HCT116 (cell line): Measurements from ENCODE around the gene COG2. TPM values are rescaled to one million over a fixed set of nuclear protein-coding genes. Genes with fewer than 3 reads are reported as not detected.

Source experiments
- ATAC-seq: fragments of 200-7000 bp; cut with Tn5 transposase; 2 replicates; pipeline ENCODE4 v1.9.1; 2020; ENCODE audit warnings: mild to moderate bottlenecking, moderate library complexity
- BruUV-seq: library from RNA; stranded (reverse); fragments of 400-500 nt; replicated peaks from 2 replicates; lab custom pipeline; 2021; lab: Mats Ljungman, UMichigan
- CTCF ChIA-PET: fragments of 300-600 bp; sonication (Branson Sonifier 250); formaldehyde crosslinking; loops from one replicate; lab custom pipeline; 2021; ENCODE audit warnings: antibody characterized with exemption; lab: Charles Lee
- POLR2A ChIA-PET: fragments of 300-600, 350-600 bp; sonication (Branson Sonifier 250); formaldehyde crosslinking; loops from one replicate; lab custom pipeline; 2021; ENCODE audit warnings: antibody characterized with exemption; lab: Charles Lee
- RAD21 ChIA-PET, 2 experiments: fragments of 300-600 bp; sonication (Branson Sonifier 250); formaldehyde crosslinking; loops; one replicate each; lab custom pipeline; 2023; ENCODE audit warnings: low total read pairs in 2 of 2; ENCODE audit not compliant: uncharacterized antibody in 2 of 2, unreplicated experiment in 2 of 2, low non-redundant PET in 1 of 2; lab: Charles Lee
- DNase-seq: peaks from one replicate; pipeline ENCODE4 v3.0.0-alpha.2; 2010; ENCODE audit warnings: low read depth, low spot score
- H2AFZ ChIP-seq: fragments of 200-600 bp; shearing (Covaris generic), sonication (generic); 2 replicates; pipeline ENCODE4 v1.6.1; 2017; ENCODE audit warnings: low read depth, mixed run types, mixed read lengths, antibody characterized with exemption, low read length; ENCODE audit not compliant: poor library complexity, severe bottlenecking
- H3K27ac ChIP-seq: 2 replicates; pipeline ENCODE4 v1.5.1; 2012; ENCODE audit warnings: low read depth, low read length
- H3K27me3 ChIP-seq: fragments of 200-600 bp; sonication (generic); 2 replicates; pipeline ENCODE4 v1.6.1; 2016; ENCODE audit warnings: mixed run types, low read length, mixed read lengths; ENCODE audit not compliant: insufficient read depth
- H3K36me3 ChIP-seq, 2 experiments: fragments of 200-500 bp in 1 of 2; fragments of 200-600 bp in 1 of 2; sonication (Bioruptor generic) in 1 of 2; sonication (generic) in 1 of 2; 2 replicates each; pipeline versions ENCODE4 v1.5.1 to v1.6.1; 2014 to 2016; ENCODE audit warnings: low read length in 2 of 2, inconsistent platforms in 1 of 2, mixed read lengths in 1 of 2, mixed run types in 1 of 2; ENCODE audit not compliant: insufficient read depth in 2 of 2, control insufficient read depth in 1 of 2
- H3K4me1 ChIP-seq, 2 experiments: fragments of 200-600 bp in 1 of 2; sonication (generic) in 1 of 2; 2 replicates each; pipeline versions ENCODE4 v1.5.1 to v1.6.1; 2012 to 2017; ENCODE audit warnings: low read length in 2 of 2, inconsistent platforms in 1 of 2, mild to moderate bottlenecking in 1 of 2, mixed read lengths in 1 of 2, mixed run types in 1 of 2, moderate library complexity in 1 of 2; ENCODE audit not compliant: insufficient read depth in 2 of 2, control insufficient read depth in 1 of 2
- H3K4me2 ChIP-seq: fragments of 200-600 bp; sonication (generic); 2 replicates; pipeline ENCODE4 v1.6.1; 2017; ENCODE audit warnings: mixed run types, low read length, mixed read lengths
- H3K4me3 ChIP-seq, 2 experiments: fragments of 200-600 bp in 1 of 2; sonication (generic) in 1 of 2; replicated peaks in 1 of 2; 2 replicates each; pipeline ENCODE4 v1.5.1; 2011 to 2016; ENCODE audit warnings: low read length in 2 of 2, control low read depth in 1 of 2, low read depth in 1 of 2, mild to moderate bottlenecking in 1 of 2, mixed read lengths in 1 of 2, mixed run types in 1 of 2
- H3K79me2 ChIP-seq: fragments of 200-600 bp; sonication (generic); 2 replicates; pipeline ENCODE4 v1.6.1; 2017; ENCODE audit warnings: mild to moderate bottlenecking, mixed run types, low read length, moderate library complexity, mixed read lengths; ENCODE audit not compliant: insufficient read depth
- H3K9ac ChIP-seq: fragments of 200-600 bp; sonication (generic); 2 replicates; pipeline ENCODE4 v1.6.1; 2016; ENCODE audit warnings: low read length, mixed read lengths
- H3K9me2 ChIP-seq: fragments of 200-600 bp; sonication (generic), shearing (Covaris generic); 2 replicates; pipeline ENCODE4 v1.6.1; 2017; ENCODE audit warnings: mixed run types, mild to moderate bottlenecking, moderate library complexity; ENCODE audit not compliant: insufficient read depth
- H3K9me3 ChIP-seq, 2 experiments: fragments of 200-500 bp in 1 of 2; fragments of 200-600 bp in 1 of 2; sonication (Bioruptor generic) in 1 of 2; sonication (generic) in 1 of 2; 2 replicates each; pipeline ENCODE4 v1.6.1; 2014 to 2017; ENCODE audit warnings: low read length in 2 of 2, mixed read lengths in 2 of 2, inconsistent platforms in 1 of 2, low read depth in 1 of 2, mild to moderate bottlenecking in 1 of 2, mixed run types in 1 of 2, moderate library complexity in 1 of 2; ENCODE audit not compliant: control insufficient read depth in 1 of 2, insufficient read depth in 1 of 2
- H4K20me1 ChIP-seq: fragments of 200-600 bp; sonication (generic), shearing (Covaris generic); 2 replicates; pipeline ENCODE4 v1.6.1; 2017; ENCODE audit warnings: mixed run types, mild to moderate bottlenecking, moderate library complexity; ENCODE audit not compliant: insufficient read depth
- CBX3 ChIP-seq: IDR thresholded peaks from 2 replicates; pipeline ENCODE4 v1.6.1; 2012; ENCODE audit warnings: low read depth
- CTCF ChIP-seq, 3 experiments: fragments of 200-600 bp in 1 of 3; sonication (generic) in 1 of 3; IDR thresholded peaks in 2 of 3; conservative IDR thresholded peaks in 1 of 3; 2 replicates each; pipeline ENCODE4 v1.5.1; 2012 to 2017; ENCODE audit warnings: low read depth in 2 of 3, low read length in 2 of 3, antibody characterized with exemption in 1 of 3, borderline replicate concordance in 1 of 3, control low read depth in 1 of 3, mild to moderate bottlenecking in 1 of 3, mixed read lengths in 1 of 3, mixed run types in 1 of 3, moderate library complexity in 1 of 3; ENCODE audit not compliant: insufficient read depth in 1 of 3
- EGR1 ChIP-seq: IDR thresholded peaks from 2 replicates; pipeline ENCODE4 v1.6.1; 2012; ENCODE audit warnings: low read depth
- ELF1 ChIP-seq: IDR thresholded peaks from 2 replicates; pipeline ENCODE4 v1.6.1; 2012; ENCODE audit warnings: low read depth, borderline replicate concordance
- FOSL1 ChIP-seq: IDR thresholded peaks from 2 replicates; pipeline ENCODE4 v1.6.1; 2012; ENCODE audit warnings: low read depth
- POLR2A ChIP-seq: IDR thresholded peaks from 2 replicates; pipeline ENCODE4 v1.7.0; 2011; ENCODE audit warnings: borderline replicate concordance; ENCODE audit not compliant: insufficient read depth, insufficient read length; ENCODE audit errors: extremely low read depth
- POLR2AphosphoS5 ChIP-seq: IDR thresholded peaks from 2 replicates; pipeline ENCODE4 v1.6.1; 2011; ENCODE audit warnings: mild to moderate bottlenecking, low read depth, low read length, moderate library complexity
- ZFX ChIP-seq: fragments of 450-650 bp; IDR thresholded peaks from 2 replicates; pipeline ENCODE4 v1.6.1; 2017
- ZNF274 ChIP-seq: fragments of 200-500 bp; sonication (Bioruptor generic); IDR thresholded peaks from 2 replicates; pipeline ENCODE4 v1.6.1; 2014; ENCODE audit warnings: mild to moderate bottlenecking, low read depth, low read length, inconsistent platforms
- intact Hi-C: fragments of 100-400 bp; cut with micrococcal nuclease; formaldehyde crosslinking; loops from 2 replicates; pipeline ENCODE4 v1.10.0; 2022
- total RNA-seq: library from RNA; stranded (reverse); gene quantifications from one replicate; pipeline ENCODE4 v1.2.1, GENCODE V29; 2021; ENCODE audit not compliant: unreplicated experiment
- TF ChIP-seq, protein P1 (sequence below): IDR thresholded peaks from 2 replicates; pipeline ENCODE4 v1.6.1; 2012; ENCODE audit warnings: low read depth
- TF ChIP-seq, protein P2 (sequence below): IDR thresholded peaks from 2 replicates; pipeline ENCODE4 v1.6.1; 2011; ENCODE audit warnings: mild to moderate bottlenecking, low read length, moderate library complexity; ENCODE audit not compliant: insufficient replicate concordance; ENCODE audit errors: extremely low read depth
- TF ChIP-seq, protein P3 (sequence below): IDR thresholded peaks from 2 replicates; pipeline ENCODE4 v1.6.1; 2012

COG2 gene
- total RNA-seq, 1 experiment from 2014 or later: 28.6 TPM

DNA sequence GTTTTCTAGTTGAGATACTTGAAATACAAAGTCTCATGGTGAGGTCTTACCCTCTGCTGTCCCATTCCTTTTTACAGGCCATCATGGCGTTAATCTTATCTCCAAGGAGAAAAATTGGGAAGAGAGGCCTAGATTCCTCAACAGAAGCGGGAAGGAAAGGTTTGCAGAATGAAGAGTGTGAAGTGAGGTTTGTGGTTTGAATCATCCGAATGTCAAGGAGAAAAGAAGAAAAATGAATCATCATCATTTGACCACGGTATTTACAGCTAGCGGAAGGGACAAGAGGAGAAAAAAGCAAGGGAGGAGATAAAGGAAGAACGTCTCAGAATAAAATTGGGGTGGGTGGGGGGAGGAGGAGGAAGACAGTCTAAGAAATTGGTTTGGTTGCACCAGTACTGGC is 935 bp upstream of the COG2 start:
- CTCF ChIA-PET: interaction anchor here (0.6 to 0.9 kb wide), 2 partner anchors 82 to 576 kb away, joined by 3 read pairs; no protein-coding TSS in a partner anchor
- no peak overlapping the region; the same call in 1 of the 2 replicates for H3K4me2 ChIP-seq
- POLR2A ChIA-PET: no interaction called here

More for the DNA sequence above, 935 bp upstream of the COG2 start:
- Histone ChIP-seq H3K4me3 (no peak overlapping the region), H3K79me2 (peaks cover 38% of the 10 kb centered on the region), H3K9ac (no peak overlapping the region), H3K36me3 (no peaks in the 10 kb centered on the region), H4K20me1 (no peaks in the 10 kb centered on the region), H3K27me3 (peaks cover 21% of the 10 kb centered on the region; the same call in 1 of the 2 replicates), H3K9me2 (no peaks in the 10 kb centered on the region), H3K9me3 (no peaks in the 10 kb centered on the region), H3K27ac (no peak overlapping the region), H3K4me1 (peaks cover 11 to 22% of the 10 kb centered on the region in 2 experiments; a peak in 3 of 4 replicates), H2AFZ (peak overlapping the region; percentile 81)
- RAD21 ChIA-PET: no interaction called here
- no TSS peak for BruUV-seq
- intact Hi-C loops: loop anchor here (5.0 kb wide), 1 partner anchor 961 kb away; no protein-coding TSS in a partner anchor
- DNase-seq: no peak
- no peak for ATAC-seq
- TF ChIP-seq POLR2A (no peak), POLR2AphosphoS5 (no peak), ZFX (no peak), FOSL1 (no peak), ELF1 (no peak), CBX3 (no peak), ZNF274 (no peak), EGR1 (no peak), CTCF (IDR thresholded peaks at IDR 0.05 in 2 of 3, conservative IDR thresholded peaks at IDR 0.05 in 1 of 3; ENCODE audit: borderline replicate concordance in 1 of 3, insufficient read depth in 1 of 3, low read depth in 2 of 3, low read length in 2 of 3) (no peak)
- TF ChIP-seq, protein P1, sequence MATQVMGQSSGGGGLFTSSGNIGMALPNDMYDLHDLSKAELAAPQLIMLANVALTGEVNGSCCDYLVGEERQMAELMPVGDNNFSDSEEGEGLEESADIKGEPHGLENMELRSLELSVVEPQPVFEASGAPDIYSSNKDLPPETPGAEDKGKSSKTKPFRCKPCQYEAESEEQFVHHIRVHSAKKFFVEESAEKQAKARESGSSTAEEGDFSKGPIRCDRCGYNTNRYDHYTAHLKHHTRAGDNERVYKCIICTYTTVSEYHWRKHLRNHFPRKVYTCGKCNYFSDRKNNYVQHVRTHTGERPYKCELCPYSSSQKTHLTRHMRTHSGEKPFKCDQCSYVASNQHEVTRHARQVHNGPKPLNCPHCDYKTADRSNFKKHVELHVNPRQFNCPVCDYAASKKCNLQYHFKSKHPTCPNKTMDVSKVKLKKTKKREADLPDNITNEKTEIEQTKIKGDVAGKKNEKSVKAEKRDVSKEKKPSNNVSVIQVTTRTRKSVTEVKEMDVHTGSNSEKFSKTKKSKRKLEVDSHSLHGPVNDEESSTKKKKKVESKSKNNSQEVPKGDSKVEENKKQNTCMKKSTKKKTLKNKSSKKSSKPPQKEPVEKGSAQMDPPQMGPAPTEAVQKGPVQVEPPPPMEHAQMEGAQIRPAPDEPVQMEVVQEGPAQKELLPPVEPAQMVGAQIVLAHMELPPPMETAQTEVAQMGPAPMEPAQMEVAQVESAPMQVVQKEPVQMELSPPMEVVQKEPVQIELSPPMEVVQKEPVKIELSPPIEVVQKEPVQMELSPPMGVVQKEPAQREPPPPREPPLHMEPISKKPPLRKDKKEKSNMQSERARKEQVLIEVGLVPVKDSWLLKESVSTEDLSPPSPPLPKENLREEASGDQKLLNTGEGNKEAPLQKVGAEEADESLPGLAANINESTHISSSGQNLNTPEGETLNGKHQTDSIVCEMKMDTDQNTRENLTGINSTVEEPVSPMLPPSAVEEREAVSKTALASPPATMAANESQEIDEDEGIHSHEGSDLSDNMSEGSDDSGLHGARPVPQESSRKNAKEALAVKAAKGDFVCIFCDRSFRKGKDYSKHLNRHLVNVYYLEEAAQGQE: no peak
- TF ChIP-seq, protein P2, sequence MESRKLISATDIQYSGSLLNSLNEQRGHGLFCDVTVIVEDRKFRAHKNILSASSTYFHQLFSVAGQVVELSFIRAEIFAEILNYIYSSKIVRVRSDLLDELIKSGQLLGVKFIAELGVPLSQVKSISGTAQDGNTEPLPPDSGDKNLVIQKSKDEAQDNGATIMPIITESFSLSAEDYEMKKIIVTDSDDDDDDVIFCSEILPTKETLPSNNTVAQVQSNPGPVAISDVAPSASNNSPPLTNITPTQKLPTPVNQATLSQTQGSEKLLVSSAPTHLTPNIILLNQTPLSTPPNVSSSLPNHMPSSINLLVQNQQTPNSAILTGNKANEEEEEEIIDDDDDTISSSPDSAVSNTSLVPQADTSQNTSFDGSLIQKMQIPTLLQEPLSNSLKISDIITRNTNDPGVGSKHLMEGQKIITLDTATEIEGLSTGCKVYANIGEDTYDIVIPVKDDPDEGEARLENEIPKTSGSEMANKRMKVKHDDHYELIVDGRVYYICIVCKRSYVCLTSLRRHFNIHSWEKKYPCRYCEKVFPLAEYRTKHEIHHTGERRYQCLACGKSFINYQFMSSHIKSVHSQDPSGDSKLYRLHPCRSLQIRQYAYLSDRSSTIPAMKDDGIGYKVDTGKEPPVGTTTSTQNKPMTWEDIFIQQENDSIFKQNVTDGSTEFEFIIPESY: no peak
- TF ChIP-seq, protein P3, sequence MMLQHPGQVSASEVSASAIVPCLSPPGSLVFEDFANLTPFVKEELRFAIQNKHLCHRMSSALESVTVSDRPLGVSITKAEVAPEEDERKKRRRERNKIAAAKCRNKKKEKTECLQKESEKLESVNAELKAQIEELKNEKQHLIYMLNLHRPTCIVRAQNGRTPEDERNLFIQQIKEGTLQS: no peak
- TF ChIP-seq, all 23 proteins: peak for 0
